Measurements from ENCODE around the gene BTNL2.
"Not testable (repeated sequence)": the region's sequence is repeated elsewhere in the genome, so short reads cannot be mapped to it uniquely, and the experiment has no call there.

Gene BTNL2

DNA sequence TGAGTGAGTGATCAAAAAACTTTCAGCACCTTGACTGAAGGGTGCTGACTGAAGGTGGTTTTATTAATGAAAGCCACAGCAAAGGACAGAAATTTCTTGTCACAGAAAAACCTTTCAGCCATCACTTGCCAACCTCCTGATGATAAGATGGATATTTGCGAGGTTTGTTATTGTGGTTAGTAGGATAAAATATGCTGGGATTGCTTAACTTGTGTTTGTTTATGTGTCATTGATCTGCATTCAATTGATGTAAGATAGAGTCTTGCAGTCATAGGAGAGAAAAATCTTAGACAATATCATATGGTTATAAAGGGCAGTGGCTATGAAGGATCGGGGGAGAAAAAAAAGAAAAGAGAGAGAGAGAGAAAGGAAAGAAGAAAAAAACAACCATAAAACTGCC, 36.5 kb downstream of the BTNL2 start:
- TF ChIP-seq, protein P1, sequence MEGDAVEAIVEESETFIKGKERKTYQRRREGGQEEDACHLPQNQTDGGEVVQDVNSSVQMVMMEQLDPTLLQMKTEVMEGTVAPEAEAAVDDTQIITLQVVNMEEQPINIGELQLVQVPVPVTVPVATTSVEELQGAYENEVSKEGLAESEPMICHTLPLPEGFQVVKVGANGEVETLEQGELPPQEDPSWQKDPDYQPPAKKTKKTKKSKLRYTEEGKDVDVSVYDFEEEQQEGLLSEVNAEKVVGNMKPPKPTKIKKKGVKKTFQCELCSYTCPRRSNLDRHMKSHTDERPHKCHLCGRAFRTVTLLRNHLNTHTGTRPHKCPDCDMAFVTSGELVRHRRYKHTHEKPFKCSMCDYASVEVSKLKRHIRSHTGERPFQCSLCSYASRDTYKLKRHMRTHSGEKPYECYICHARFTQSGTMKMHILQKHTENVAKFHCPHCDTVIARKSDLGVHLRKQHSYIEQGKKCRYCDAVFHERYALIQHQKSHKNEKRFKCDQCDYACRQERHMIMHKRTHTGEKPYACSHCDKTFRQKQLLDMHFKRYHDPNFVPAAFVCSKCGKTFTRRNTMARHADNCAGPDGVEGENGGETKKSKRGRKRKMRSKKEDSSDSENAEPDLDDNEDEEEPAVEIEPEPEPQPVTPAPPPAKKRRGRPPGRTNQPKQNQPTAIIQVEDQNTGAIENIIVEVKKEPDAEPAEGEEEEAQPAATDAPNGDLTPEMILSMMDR (conservative IDR thresholded peaks at IDR 0.05; ENCODE audit: low read depth, low read length): no peak
- DNase-seq (ENCODE audit: low read depth): no peak
- H3K4me3 ChIP-seq (ENCODE audit: low read length): no peak overlapping the region

DNA sequence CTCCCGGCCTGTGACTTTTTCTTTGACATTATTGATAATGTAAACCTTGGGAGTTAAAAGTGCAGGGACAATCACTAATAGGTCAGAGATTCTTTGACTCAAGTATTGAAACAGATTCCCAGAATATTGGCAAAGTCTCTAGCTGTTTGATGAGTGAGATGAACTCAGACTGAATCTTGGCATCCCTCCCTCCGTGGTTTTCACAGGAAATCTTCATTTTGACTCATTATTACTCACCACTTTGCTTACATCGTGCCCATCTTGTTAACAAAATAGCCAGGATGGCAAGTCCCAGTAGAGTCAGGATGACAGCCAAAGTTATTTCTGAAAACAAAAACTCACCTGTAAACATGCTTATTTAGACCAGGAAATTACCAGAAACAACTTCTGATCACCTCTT, 37.3 kb downstream of the BTNL2 start:
- no peak overlapping the region for H3K4me3 ChIP-seq (ENCODE audit: low read length)
- peak; percentile 11 for DNase-seq (ENCODE audit: low read depth)
- TF ChIP-seq, protein P1 (conservative IDR thresholded peaks at IDR 0.05; ENCODE audit: low read depth, low read length): no peak

DNA sequence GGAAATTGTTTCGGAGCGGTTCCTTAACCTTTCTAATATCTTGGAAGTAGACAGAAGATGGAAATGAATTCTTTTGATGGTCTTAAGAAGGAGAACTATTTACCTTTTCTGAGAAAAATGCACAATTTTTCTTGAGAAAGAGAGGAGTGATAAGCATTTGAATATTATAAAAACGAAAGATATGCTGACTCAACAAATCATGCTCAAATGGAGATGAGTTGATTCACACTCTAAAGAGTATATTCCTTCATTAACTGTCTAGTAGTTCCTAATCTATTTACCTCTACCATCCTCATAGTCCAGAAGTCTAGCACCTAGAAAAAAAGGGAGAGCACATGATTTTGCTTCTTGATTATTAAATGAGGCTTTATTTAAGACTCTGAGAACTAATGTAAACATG, 39.3 kb downstream of the BTNL2 start:
- TF ChIP-seq, protein P1 (conservative IDR thresholded peaks at IDR 0.05; ENCODE audit: low read depth, low read length): no peak
- DNase-seq (ENCODE audit: low read depth): no peak
- H3K4me3 ChIP-seq (ENCODE audit: low read length): no peak overlapping the region

DNA sequence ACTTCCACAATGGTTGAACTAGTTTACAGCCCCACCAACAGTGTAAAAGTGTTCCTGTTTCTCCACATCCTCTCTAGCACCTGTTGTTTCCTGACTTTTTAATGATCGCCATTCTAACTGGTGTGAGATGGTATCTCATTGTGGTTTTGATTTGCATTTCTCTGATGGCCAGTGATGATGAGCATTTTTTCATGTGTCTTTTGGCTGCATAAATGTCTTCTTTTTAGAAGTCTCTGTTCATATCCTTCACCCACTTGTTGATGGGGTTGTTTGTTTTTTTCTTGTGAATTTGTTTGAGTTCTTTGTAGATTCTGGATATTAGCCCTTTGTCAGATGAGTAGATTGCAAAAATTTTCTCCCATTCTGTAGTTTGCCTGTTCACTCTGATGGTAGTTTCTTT, 47.8 kb downstream of the BTNL2 start:
- DNase-seq (ENCODE audit: low read depth): not testable (repeated sequence)

DNA sequence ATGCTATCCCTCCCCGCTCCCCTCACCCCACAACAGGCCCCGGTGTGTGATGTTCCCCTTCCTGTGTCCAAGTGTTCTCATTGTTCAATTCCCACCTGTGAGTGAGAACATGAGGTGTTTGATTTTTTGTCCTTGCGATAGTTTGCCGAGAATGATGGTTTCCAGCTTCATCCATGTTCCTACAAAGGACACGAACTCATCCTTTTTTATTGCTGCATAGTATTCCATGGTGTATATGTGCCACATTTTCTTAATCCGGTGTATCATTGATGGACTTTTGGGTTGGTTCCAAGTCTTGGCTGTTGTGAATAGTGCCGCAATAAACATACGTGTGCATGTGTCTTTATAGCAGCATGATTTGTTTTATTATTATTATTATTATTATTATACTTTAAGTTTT, 48.4 kb downstream of the BTNL2 start:
- not testable (repeated sequence) for DNase-seq (ENCODE audit: low read depth); H3K4me3 ChIP-seq (ENCODE audit: low read length)

More for the DNA sequence above, 47.8 kb downstream of the BTNL2 start:
- H3K4me3 ChIP-seq (ENCODE audit: low read length): not testable (repeated sequence)

DNA sequence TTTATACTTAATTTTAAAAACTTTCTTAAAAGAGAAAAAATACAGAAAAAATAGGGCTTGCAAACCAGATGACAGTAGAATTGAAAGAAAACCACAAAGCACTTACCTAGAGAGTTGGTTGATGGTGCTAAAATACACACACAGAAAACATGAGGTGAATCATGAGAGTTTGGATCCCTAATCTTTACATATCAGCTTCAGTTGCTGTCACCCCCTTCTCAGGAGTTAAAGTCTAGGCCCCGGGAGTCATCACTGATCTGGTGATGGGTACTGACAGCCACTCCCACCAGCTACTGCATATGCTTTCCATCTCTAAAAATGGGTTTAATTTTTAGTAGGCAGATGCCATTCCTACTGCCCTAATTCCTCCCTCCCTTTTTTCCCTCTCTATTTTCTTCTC, 52.0 kb downstream of the BTNL2 start:
- DNase-seq (ENCODE audit: low read depth): no peak
- no peak overlapping the region for H3K4me3 ChIP-seq (ENCODE audit: low read length)
- TF ChIP-seq, protein P1 (conservative IDR thresholded peaks at IDR 0.05; ENCODE audit: low read depth, low read length): no peak

DNA sequence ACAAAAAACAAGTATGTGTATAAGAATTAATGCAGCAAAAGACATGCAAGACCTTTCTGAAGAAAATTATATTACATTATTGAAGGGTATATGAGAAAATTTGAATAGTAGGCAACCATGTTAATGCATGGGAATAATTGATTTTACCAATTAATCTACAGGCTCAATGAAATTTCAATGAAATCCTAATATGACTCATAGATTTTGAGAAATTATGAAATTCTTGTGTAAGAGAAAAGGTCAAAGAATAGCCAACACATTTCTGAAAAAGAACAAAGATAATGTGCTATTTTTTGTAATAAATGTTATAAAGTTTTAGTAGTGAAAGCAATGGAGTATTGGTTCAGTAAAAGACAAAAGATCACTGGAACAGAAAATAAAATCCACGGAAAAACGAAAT, 53.6 kb downstream of the BTNL2 start:
- DNase-seq (ENCODE audit: low read depth): no peak
- TF ChIP-seq, protein P1 (conservative IDR thresholded peaks at IDR 0.05; ENCODE audit: low read depth, low read length): no peak
- no peak overlapping the region for H3K4me3 ChIP-seq (ENCODE audit: low read length)
